HepG2 (cell line): ENCODE measurements around the gene OPA3. TPM values are rescaled to one million over a fixed set of nuclear protein-coding genes. Genes with fewer than 3 reads are reported as not detected.

Experiments used
- ATF7 ChIP-seq, 2 experiments: fragments of 450-650 bp in 1 of 2; sonication (generic) in 1 of 2; formaldehyde crosslinking in 1 of 2; IDR thresholded peaks; 2 replicates each; pipeline versions ENCODE4 v1.4.0 to v1.6.1; 2016 to 2020; ENCODE audit warnings: antibody characterized with exemption in 1 of 2, mild to moderate bottlenecking in 1 of 2, missing genetic modification reagents in 1 of 2
- FOSL1 ChIP-seq: sonication (generic); formaldehyde crosslinking; IDR thresholded peaks from 2 replicates; pipeline ENCODE4 v1.9.0; 2021; ENCODE audit warnings: missing genetic modification reagents, borderline replicate concordance
- FOXA3 ChIP-seq: IDR thresholded peaks from 2 replicates; pipeline ENCODE4 v1.6.1; 2016; ENCODE audit warnings: missing genetic modification reagents, missing compliant biosample characterization
- HDAC1 ChIP-seq: sonication (generic); formaldehyde crosslinking; IDR thresholded peaks from 2 replicates; pipeline ENCODE4 v1.5.1; 2020; ENCODE audit warnings: mild to moderate bottlenecking, missing genetic modification reagents
- HOXA3 ChIP-seq: sonication (generic); formaldehyde crosslinking; IDR thresholded peaks from 2 replicates; pipeline ENCODE4 v1.5.0; 2020; ENCODE audit warnings: missing genetic modification reagents
- PCBP1 ChIP-seq: fragments of 200-400 bp; formaldehyde crosslinking; IDR thresholded peaks from 2 replicates; pipeline ENCODE4 v1.6.1; 2017; ENCODE audit warnings: mild to moderate bottlenecking, low read depth, low read length, borderline replicate concordance
- POLR2AphosphoS5 ChIP-seq: IDR thresholded peaks from 2 replicates; pipeline ENCODE4 v1.6.1; 2012; ENCODE audit warnings: low read depth, low read length
- SAP130 ChIP-seq: IDR thresholded peaks from 2 replicates; pipeline ENCODE4 v1.6.1; 2016; ENCODE audit warnings: low read depth
- SKI ChIP-seq: fragments of 450-650 bp; IDR thresholded peaks from one replicate; pipeline ENCODE4 v1.6.1; 2018; ENCODE audit warnings: mild to moderate bottlenecking; ENCODE audit not compliant: partially characterized antibody
- SNAI1 ChIP-seq: sonication (generic); formaldehyde crosslinking; IDR thresholded peaks from 2 replicates; pipeline ENCODE4 v1.5.0; 2020; ENCODE audit warnings: mild to moderate bottlenecking, missing genetic modification reagents, borderline replicate concordance
- TBL1XR1 ChIP-seq: fragments of 150-350 bp; IDR thresholded peaks from 2 replicates; pipeline ENCODE4 v1.6.1; 2014; ENCODE audit warnings: borderline replicate concordance, low read length; ENCODE audit not compliant: partially characterized antibody
- TGIF2 ChIP-seq: IDR thresholded peaks from 2 replicates; pipeline ENCODE4 v1.6.1; 2016; ENCODE audit warnings: control low read depth, missing compliant biosample characterization
- XRCC5 ChIP-seq: fragments of 200-400 bp; formaldehyde crosslinking; optimal IDR thresholded peaks from 2 replicates; pipeline ENCODE3; 2017; ENCODE audit warnings: mild to moderate bottlenecking, low read length
- ZBTB7A ChIP-seq: sonication (generic); formaldehyde crosslinking; IDR thresholded peaks from 2 replicates; pipeline ENCODE4 v1.8.0; 2022; ENCODE audit warnings: mild to moderate bottlenecking, missing genetic modification reagents
- ZNF124 ChIP-seq: sonication (generic); formaldehyde crosslinking; IDR thresholded peaks from 2 replicates; pipeline ENCODE4 v1.4.0; 2020; ENCODE audit warnings: missing genetic modification reagents
- ZNF317 ChIP-seq: sonication (generic); formaldehyde crosslinking; IDR thresholded peaks from 2 replicates; pipeline ENCODE4 v1.5.0; 2020; ENCODE audit warnings: mild to moderate bottlenecking, missing genetic modification reagents
- ZNF350 ChIP-seq: sonication (generic); formaldehyde crosslinking; IDR thresholded peaks from 2 replicates; pipeline ENCODE4 v1.4.0; 2020; ENCODE audit warnings: mild to moderate bottlenecking, low read depth, missing genetic modification reagents, borderline replicate concordance
- ZNF501 ChIP-seq: sonication (generic); formaldehyde crosslinking; IDR thresholded peaks from 2 replicates; pipeline ENCODE4 v1.5.1; 2020; ENCODE audit warnings: mild to moderate bottlenecking, moderate library complexity, missing genetic modification reagents
- ZNF605 ChIP-seq: sonication (generic); formaldehyde crosslinking; IDR thresholded peaks from 2 replicates; pipeline ENCODE4 v1.8.0; 2022; ENCODE audit warnings: mild to moderate bottlenecking, missing genetic modification reagents
- ZNF773 ChIP-seq: sonication (generic); formaldehyde crosslinking; IDR thresholded peaks from 2 replicates; pipeline ENCODE4 v1.4.0; 2020; ENCODE audit warnings: missing genetic modification reagents, borderline replicate concordance
- ZSCAN31 ChIP-seq: sonication (generic); formaldehyde crosslinking; IDR thresholded peaks from 2 replicates; pipeline ENCODE4 v1.5.0; 2020; ENCODE audit warnings: low read depth, mild to moderate bottlenecking, missing genetic modification reagents
- polyA plus RNA-seq, 8 experiments: library from polyadenylated mRNA; depleted of rRNA in 3 of 8; stranded (reverse) in 7 of 8; unstranded in 1 of 8; fragments of >200 nt; fragmentation: Illumina TruSeq in 4 of 8; extraction: Trizol in 4 of 8; gene quantifications; 2 replicates each; pipeline versions ENCODE4 v1.2.1 to v1.2.3, GENCODE V29; 2011 to 2016; ENCODE audit warnings: low read depth in 4 of 8, missing spikeins in 1 of 8, mixed read lengths in 1 of 8; ENCODE audit not compliant: insufficient read depth in 1 of 8
- total RNA-seq, 5 experiments: library from RNA; depleted of rRNA; stranded (reverse); fragments of >200 nt; fragmentation: Illumina TruSeq; extraction: Trizol; gene quantifications; 2 replicates each; pipeline ENCODE4 v1.2.3, GENCODE V29; 2016; ENCODE audit warnings: low read depth in 1 of 5
- TF ChIP-seq, protein P1 (sequence below): sonication (generic); formaldehyde crosslinking; IDR thresholded peaks from 2 replicates; pipeline ENCODE4 v1.5.0; 2020; ENCODE audit warnings: mild to moderate bottlenecking, missing genetic modification reagents
- TF ChIP-seq, protein P2 (sequence below): sonication (generic); formaldehyde crosslinking; IDR thresholded peaks from 2 replicates; pipeline ENCODE4 v1.5.0; 2020; ENCODE audit warnings: mild to moderate bottlenecking, missing genetic modification reagents, borderline replicate concordance

Gene OPA3
- total and polyA plus RNA-seq, 2 of the 13 experiments (the other 11 are each of a cell fraction or from before 2014, with no cell fraction given), result 8.3 to 17.7 TPM

DNA sequence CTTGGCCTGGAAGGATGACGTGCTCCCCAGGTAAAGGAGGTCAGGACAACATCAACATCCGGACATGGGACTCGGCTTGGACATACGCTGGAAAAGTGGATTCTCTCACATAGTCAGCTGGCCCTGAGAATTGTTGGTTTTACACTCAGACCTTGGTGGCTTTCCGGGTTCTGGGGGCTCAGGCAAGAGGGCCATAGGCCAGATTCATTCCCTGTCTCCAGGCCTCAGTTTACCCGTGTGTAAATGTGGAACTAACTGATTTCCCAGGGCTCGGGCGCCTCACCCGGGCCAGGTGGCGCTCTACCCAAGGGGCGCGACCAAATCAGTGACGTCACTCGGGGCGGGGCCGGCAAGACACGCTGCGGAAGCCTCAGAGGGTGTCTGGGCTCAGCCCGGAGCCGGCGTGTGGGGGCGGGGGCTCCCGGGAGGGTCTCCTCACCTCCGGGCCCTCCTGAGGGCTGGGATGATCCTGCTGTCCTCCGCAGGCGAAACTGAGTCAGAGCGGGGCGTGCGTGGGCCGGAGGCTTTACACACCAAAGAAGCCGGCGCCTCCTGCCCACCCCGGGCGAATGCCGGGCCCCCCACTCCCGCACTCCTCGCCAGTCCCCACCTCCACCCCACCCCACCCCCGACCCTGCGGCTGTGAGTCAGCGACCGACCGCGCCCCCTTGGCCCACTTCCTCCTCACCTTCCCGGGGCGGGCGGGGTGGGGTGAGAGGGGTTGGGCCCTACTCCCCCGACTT is 78.2 kb downstream of the OPA3 start (continued):
- TF ChIP-seq, protein P1, sequence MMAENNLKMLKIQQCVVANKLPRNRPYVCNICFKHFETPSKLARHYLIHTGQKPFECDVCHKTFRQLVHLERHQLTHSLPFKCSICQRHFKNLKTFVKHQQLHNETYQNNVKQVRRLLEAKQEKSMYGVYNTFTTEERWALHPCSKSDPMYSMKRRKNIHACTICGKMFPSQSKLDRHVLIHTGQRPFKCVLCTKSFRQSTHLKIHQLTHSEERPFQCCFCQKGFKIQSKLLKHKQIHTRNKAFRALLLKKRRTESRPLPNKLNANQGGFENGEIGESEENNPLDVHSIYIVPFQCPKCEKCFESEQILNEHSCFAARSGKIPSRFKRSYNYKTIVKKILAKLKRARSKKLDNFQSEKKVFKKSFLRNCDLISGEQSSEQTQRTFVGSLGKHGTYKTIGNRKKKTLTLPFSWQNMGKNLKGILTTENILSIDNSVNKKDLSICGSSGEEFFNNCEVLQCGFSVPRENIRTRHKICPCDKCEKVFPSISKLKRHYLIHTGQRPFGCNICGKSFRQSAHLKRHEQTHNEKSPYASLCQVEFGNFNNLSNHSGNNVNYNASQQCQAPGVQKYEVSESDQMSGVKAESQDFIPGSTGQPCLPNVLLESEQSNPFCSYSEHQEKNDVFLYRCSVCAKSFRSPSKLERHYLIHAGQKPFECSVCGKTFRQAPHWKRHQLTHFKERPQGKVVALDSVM (CRISPR knock-in tag), result peak; percentile 30; the same call in 1 of the 2 replicates
- TF ChIP-seq ZNF501 (CRISPR knock-in tag), result 0 out of 2 replicates have a peak, but pooled peaks have one; percentile 46
- TF ChIP-seq FOXA3 (CRISPR knock-in tag), result peak; percentile 31
- TF ChIP-seq ZNF124 (CRISPR knock-in tag), result no peak
- peak; percentile 76 for TF ChIP-seq ZBTB7A (CRISPR knock-in tag)
- peak; percentile 51 for TF ChIP-seq ZNF350 (CRISPR knock-in tag)
- peak; percentile 35 for TF ChIP-seq TBL1XR1
- peak; percentile 46; the same call in 1 of the 2 replicates for TF ChIP-seq ZNF317
- peak; percentile 69; the same call in 1 of the 2 replicates for TF ChIP-seq TGIF2
- peak; percentile 43; the same call in 1 of the 2 replicates for TF ChIP-seq FOSL1 (CRISPR knock-in tag)
- TF ChIP-seq SKI, result peak; percentile 46
- TF ChIP-seq, protein P2, sequence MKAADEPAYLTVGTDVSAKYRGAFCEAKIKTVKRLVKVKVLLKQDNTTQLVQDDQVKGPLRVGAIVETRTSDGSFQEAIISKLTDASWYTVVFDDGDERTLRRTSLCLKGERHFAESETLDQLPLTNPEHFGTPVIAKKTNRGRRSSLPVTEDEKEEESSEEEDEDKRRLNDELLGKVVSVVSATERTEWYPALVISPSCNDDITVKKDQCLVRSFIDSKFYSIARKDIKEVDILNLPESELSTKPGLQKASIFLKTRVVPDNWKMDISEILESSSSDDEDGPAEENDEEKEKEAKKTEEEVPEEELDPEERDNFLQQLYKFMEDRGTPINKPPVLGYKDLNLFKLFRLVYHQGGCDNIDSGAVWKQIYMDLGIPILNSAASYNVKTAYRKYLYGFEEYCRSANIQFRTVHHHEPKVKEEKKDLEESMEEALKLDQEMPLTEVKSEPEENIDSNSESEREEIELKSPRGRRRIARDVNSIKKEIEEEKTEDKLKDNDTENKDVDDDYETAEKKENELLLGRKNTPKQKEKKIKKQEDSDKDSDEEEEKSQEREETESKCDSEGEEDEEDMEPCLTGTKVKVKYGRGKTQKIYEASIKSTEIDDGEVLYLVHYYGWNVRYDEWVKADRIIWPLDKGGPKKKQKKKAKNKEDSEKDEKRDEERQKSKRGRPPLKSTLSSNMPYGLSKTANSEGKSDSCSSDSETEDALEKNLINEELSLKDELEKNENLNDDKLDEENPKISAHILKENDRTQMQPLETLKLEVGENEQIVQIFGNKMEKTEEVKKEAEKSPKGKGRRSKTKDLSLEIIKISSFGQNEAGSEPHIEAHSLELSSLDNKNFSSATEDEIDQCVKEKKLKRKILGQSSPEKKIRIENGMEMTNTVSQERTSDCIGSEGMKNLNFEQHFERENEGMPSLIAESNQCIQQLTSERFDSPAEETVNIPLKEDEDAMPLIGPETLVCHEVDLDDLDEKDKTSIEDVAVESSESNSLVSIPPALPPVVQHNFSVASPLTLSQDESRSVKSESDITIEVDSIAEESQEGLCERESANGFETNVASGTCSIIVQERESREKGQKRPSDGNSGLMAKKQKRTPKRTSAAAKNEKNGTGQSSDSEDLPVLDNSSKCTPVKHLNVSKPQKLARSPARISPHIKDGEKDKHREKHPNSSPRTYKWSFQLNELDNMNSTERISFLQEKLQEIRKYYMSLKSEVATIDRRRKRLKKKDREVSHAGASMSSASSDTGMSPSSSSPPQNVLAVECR (CRISPR knock-in tag), result peak; percentile 72
- no peak for TF ChIP-seq ZNF773 (CRISPR knock-in tag)
- TF ChIP-seq HOXA3, result peak; percentile 68; the same call in 1 of the 2 replicates
- TF ChIP-seq POLR2AphosphoS5, result peak; percentile 66
- peak; percentile 84 for TF ChIP-seq SAP130 (CRISPR knock-in tag)
- peak; percentile 70; the same call in 1 of the 2 replicates for TF ChIP-seq SNAI1 (CRISPR knock-in tag)
- TF ChIP-seq PCBP1, result 0 out of 2 replicates have a peak, but pooled peaks have one; percentile 78
- TF ChIP-seq ZNF605 (CRISPR knock-in tag), result peak; percentile 57; the same call in 1 of the 2 replicates
- peak; percentile 98 for TF ChIP-seq ATF7 (IDR thresholded peaks at IDR 0.05)
- peak; percentile 98 for TF ChIP-seq ATF7 (CRISPR knock-in tag; IDR thresholded peaks at IDR 0.05)
- 0 out of 2 replicates have a peak, but pooled peaks have one; percentile 29 for TF ChIP-seq ZSCAN31 (CRISPR knock-in tag)
- peak; percentile 48 for TF ChIP-seq XRCC5
- TF ChIP-seq HDAC1 (CRISPR knock-in tag), result peak; percentile 50
